GM12878 (cell line): ENCODE results near the gene PLXNB2.

ENCODE experiments used
- ATF7 ChIP-seq: fragments of 450-650 bp; IDR thresholded peaks from 2 replicates; pipeline ENCODE4 v1.6.1; 2016; ENCODE audit warnings: low read depth, mild to moderate bottlenecking
- CREM ChIP-seq: IDR thresholded peaks from 2 replicates; pipeline ENCODE4 v1.6.1; 2014; ENCODE audit warnings: antibody characterized with exemption, low read depth
- EZH2 ChIP-seq: IDR thresholded peaks from 2 replicates; pipeline ENCODE4 v1.6.1; 2012; ENCODE audit warnings: low read depth, mild to moderate bottlenecking, control low read depth, inconsistent platforms, low read length, borderline replicate concordance; ENCODE audit not compliant: control insufficient read depth
- FOXM1 ChIP-seq: IDR thresholded peaks from 2 replicates; pipeline ENCODE4 v1.6.1; 2012; ENCODE audit warnings: low read depth, mild to moderate bottlenecking, inconsistent platforms, low read length, moderate library complexity
- HDAC2 ChIP-seq: fragments of 200-600 bp; sonication (generic); IDR thresholded peaks from 2 replicates; pipeline ENCODE4 v1.6.1; 2017
- HDAC6 ChIP-seq: fragments of 200-600 bp; sonication (generic); IDR thresholded peaks from one replicate; pipeline ENCODE4 v1.8.0; 2017; ENCODE audit warnings: antibody characterized with exemption; ENCODE audit not compliant: unreplicated experiment
- KAT2A ChIP-seq: conservative IDR thresholded peaks from 2 replicates; pipeline ENCODE4 v1.6.1; 2011; ENCODE audit warnings: low read depth, low read length; ENCODE audit not compliant: control insufficient read depth
- PAX5 ChIP-seq: IDR thresholded peaks from 2 replicates; pipeline ENCODE4 v1.6.1; 2011; ENCODE audit warnings: low read depth, low read length, borderline replicate concordance
- RFX5 ChIP-seq: IDR thresholded peaks from 2 replicates; pipeline ENCODE4 v1.6.1; 2011; ENCODE audit warnings: low read depth, low read length, improper control_type of control experiment
- STAT1 ChIP-seq: fragments of 450-650 bp; conservative IDR thresholded peaks from 2 replicates; pipeline ENCODE4 v1.6.1; 2014; ENCODE audit warnings: antibody characterized with exemption, mild to moderate bottlenecking
- TF ChIP-seq, protein P1 (sequence below), 3 experiments: IDR thresholded peaks in 2 of 3; conservative IDR thresholded peaks in 1 of 3; 2 replicates each; pipeline ENCODE4 v1.5.1; 2011; ENCODE audit warnings: low read depth in 3 of 3, low read length in 3 of 3, mild to moderate bottlenecking in 3 of 3, control low read depth in 2 of 3, moderate library complexity in 2 of 3, inconsistent platforms in 1 of 3, mixed read lengths in 1 of 3; ENCODE audit not compliant: control insufficient read depth in 2 of 3, insufficient read depth in 1 of 3; ENCODE audit errors: extremely low read depth in 1 of 3
- TF ChIP-seq, protein P2 (sequence below): fragments of 450-650 bp; IDR thresholded peaks from 2 replicates; pipeline ENCODE4 v1.6.1; 2017; ENCODE audit warnings: mild to moderate bottlenecking

DNA sequence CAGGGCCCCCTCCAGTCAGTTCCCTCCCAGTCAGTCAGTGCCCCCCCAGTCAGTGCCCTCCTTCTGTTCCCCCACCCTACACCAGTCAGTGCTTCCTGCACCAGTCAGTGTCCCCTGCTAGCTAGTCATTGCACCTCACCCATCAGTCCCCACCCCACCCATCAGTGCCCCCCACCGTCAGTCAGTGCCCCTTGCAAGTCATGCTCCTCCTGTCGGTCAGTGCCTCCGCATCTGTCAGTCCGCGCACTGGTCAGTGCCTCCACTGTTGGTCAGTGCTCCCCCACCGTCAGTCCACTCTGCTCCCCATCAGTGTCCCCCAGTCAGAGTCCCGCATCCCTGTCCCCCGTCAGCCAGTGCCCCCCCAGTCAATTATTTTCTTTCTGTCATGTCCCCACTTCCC, 39.0 kb upstream of the PLXNB2 start:
- TF ChIP-seq HDAC2, result no peak
- TF ChIP-seq CREM, result no peak
- TF ChIP-seq, protein P1, sequence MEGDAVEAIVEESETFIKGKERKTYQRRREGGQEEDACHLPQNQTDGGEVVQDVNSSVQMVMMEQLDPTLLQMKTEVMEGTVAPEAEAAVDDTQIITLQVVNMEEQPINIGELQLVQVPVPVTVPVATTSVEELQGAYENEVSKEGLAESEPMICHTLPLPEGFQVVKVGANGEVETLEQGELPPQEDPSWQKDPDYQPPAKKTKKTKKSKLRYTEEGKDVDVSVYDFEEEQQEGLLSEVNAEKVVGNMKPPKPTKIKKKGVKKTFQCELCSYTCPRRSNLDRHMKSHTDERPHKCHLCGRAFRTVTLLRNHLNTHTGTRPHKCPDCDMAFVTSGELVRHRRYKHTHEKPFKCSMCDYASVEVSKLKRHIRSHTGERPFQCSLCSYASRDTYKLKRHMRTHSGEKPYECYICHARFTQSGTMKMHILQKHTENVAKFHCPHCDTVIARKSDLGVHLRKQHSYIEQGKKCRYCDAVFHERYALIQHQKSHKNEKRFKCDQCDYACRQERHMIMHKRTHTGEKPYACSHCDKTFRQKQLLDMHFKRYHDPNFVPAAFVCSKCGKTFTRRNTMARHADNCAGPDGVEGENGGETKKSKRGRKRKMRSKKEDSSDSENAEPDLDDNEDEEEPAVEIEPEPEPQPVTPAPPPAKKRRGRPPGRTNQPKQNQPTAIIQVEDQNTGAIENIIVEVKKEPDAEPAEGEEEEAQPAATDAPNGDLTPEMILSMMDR (IDR thresholded peaks at IDR 0.05 in 2 of 3, conservative IDR thresholded peaks at IDR 0.05 in 1 of 3; ENCODE audit: control insufficient read depth in 2 of 3, extremely low read depth in 1 of 3, insufficient read depth in 1 of 3, low read depth in 3 of 3, low read length in 3 of 3), result no peak
- TF ChIP-seq HDAC6, result no peak
- TF ChIP-seq, protein P2, sequence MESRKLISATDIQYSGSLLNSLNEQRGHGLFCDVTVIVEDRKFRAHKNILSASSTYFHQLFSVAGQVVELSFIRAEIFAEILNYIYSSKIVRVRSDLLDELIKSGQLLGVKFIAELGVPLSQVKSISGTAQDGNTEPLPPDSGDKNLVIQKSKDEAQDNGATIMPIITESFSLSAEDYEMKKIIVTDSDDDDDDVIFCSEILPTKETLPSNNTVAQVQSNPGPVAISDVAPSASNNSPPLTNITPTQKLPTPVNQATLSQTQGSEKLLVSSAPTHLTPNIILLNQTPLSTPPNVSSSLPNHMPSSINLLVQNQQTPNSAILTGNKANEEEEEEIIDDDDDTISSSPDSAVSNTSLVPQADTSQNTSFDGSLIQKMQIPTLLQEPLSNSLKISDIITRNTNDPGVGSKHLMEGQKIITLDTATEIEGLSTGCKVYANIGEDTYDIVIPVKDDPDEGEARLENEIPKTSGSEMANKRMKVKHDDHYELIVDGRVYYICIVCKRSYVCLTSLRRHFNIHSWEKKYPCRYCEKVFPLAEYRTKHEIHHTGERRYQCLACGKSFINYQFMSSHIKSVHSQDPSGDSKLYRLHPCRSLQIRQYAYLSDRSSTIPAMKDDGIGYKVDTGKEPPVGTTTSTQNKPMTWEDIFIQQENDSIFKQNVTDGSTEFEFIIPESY, result no peak
- TF ChIP-seq STAT1, result no peak
- TF ChIP-seq KAT2A, result no peak
- no peak for TF ChIP-seq ATF7
- TF ChIP-seq RFX5, result no peak
- no peak for TF ChIP-seq PAX5
- TF ChIP-seq FOXM1, result no peak
- no peak for TF ChIP-seq EZH2
